ENCODE results near the gene TUT4. TPM values are rescaled to one million over a fixed set of nuclear protein-coding genes. Genes with fewer than 3 reads are reported as not detected.
A peak's percentile ranks its signal among the peaks of the same experiment; 100 is the strongest.

Gene TUT4
- total RNA-seq, 1 donor from 2014 or later = 139 TPM

DNA sequence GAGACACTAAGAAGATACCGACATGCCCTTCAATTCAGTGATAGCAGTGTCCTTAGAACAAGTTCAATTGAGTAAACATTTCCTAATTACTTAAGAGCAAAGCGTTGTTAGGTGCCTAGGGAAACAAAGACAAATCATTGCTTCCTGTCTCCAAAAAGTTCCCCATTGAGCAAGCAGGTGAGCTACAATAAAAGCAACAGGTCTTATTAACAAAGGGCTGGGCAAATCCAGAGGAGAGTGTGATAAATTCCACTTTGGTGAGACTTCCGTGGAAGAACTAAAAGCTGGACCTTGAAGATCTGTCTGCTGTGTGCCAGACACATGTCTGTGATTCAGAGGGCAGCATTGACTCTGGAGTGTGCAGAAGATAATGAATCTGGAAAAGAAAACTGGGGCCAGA, 1.9 kb upstream of the TUT4 start:
- Histone ChIP-seq H4K20me1 (ENCODE audit: low read depth) (peaks cover 29% of the 10 kb centered on the region), H3K4me2 (peak overlapping the region; percentile 95), H2AFZ (replicated peaks) (no peak overlapping the region), H3K27me3 (no peaks in the 10 kb centered on the region), H3K9ac (no peak overlapping the region), H3K4me3 (peak overlapping the region; percentile 67), H3K36me3 (no peaks in the 10 kb centered on the region), H3K9me3 (ENCODE audit: low read depth) (no peaks in the 10 kb centered on the region), H3K4me1 (peaks cover 28% of the 10 kb centered on the region), H3K79me2 (ENCODE audit: low read depth) (peaks cover 34% of the 10 kb centered on the region), H3F3A (ENCODE audit: low read depth) (peaks cover 31% of the 10 kb centered on the region), H3K27ac (no peak overlapping the region)
- Mint-ChIP-seq H3K4me3 (peak overlapping the region; percentile 89), H3K9me3 (no peaks in the 10 kb centered on the region), H3K4me1 (peaks cover 21% of the 10 kb centered on the region), H3K36me3 (no peaks in the 10 kb centered on the region), H3K27ac (peak overlapping the region; percentile 97), H3K27me3 (ENCODE audit: insufficient read depth, low read depth) (peaks cover 2% of the 10 kb centered on the region)
- peak; percentile 42 for DNase-seq (ENCODE audit: low spot score)
- TF ChIP-seq EZH2phosphoT487 (IDR thresholded peaks at IDR 0.05) = no peak
- TF ChIP-seq CTCF (IDR thresholded peaks at IDR 0.05) = no peak
- TF ChIP-seq EZH2 (IDR thresholded peaks at IDR 0.05) = no peak

GRCh38 chr1:52554267-52554640, 1.4 kb upstream of the TUT4 start:
- DNase-seq (ENCODE audit: low spot score) = peak; percentile 26
- peaks cover 2% of the 10 kb centered on the region for H3K27me3 Mint-ChIP-seq (ENCODE audit: insufficient read depth, low read depth)
- H3K9me3 Mint-ChIP-seq = no peaks in the 10 kb centered on the region
- H3K27ac Mint-ChIP-seq = peak overlapping the region; percentile 97
- Histone ChIP-seq H3K27ac (peak overlapping the region; percentile 94), H3K4me2 (peak overlapping the region; percentile 95), H3K4me3 (peak overlapping the region; percentile 67), H4K20me1 (ENCODE audit: low read depth) (peaks cover 34% of the 10 kb centered on the region), H3K9me3 (ENCODE audit: low read depth) (no peaks in the 10 kb centered on the region), H3K36me3 (no peaks in the 10 kb centered on the region), H3F3A (ENCODE audit: low read depth) (peaks cover 31% of the 10 kb centered on the region), H3K9ac (peak overlapping the region; percentile 63), H3K79me2 (ENCODE audit: low read depth) (peaks cover 39% of the 10 kb centered on the region), H3K4me1 (peaks cover 28% of the 10 kb centered on the region), H2AFZ (replicated peaks) (no peak overlapping the region), H3K27me3 (no peaks in the 10 kb centered on the region)
- peaks cover 21% of the 10 kb centered on the region for H3K4me1 Mint-ChIP-seq
- TF ChIP-seq CTCF (IDR thresholded peaks at IDR 0.05) (no peak), EZH2phosphoT487 (IDR thresholded peaks at IDR 0.05) (no peak), EZH2 (IDR thresholded peaks at IDR 0.05) (no peak)
- H3K36me3 Mint-ChIP-seq = peaks cover 2% of the 10 kb centered on the region
- peak overlapping the region; percentile 89 for H3K4me3 Mint-ChIP-seq

DNA sequence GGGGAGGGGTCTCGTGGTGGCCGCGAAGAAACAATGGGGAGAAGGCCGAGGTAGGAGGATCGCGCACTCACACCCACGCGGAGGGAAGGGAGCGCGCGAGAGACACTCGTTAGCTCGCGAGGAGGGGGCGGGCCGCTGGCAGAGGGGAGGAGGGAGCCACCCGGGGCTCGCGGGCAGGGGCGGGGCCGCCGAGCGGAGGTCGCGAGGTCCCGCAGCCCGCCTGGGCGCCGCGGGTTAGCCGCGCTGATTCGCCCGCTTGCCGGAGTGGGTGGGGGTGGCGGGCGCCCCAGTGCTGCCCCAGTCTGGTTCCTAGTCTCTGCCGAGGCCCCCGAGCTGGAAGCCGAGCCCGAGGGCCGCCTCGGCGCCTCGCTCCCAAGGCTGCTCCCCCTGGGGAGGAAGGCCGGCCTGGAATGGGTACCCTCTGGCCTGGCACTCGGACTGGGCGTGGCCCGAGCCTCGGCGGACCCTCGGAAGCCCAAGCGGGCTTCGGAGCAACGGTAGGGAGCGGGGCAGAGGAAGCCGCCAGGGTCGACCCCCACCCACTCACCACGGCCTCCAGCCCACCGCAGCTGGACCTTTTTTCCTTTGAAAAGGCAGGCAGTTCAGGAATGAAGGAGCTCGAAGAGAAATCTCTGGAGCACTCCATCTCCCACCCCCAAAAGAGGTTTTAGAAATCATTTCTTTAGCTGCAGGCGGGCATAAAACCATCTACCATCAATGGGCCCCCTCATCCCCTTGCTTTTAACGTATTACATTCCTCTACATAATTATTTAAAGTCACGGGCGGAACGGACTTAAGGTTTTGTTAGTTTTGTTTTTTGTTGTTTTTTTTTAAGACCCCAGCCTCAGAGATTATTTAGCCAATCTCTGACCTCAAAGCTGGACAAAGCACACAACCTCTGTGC, 722 bp upstream of the TUT4 start:
- peaks cover 31% of the 10 kb centered on the region for H3F3A ChIP-seq (ENCODE audit: low read depth)
- H3K9ac ChIP-seq = peak overlapping the region; percentile 63
- peak overlapping the region; percentile 95 for H3K4me2 ChIP-seq
- H4K20me1 ChIP-seq (ENCODE audit: low read depth) = peaks cover 41% of the 10 kb centered on the region
- no peaks in the 10 kb centered on the region for H3K9me3 ChIP-seq (ENCODE audit: low read depth)
- peak overlapping the region; percentile 97 for H3K27ac Mint-ChIP-seq
- H3K36me3 ChIP-seq = no peaks in the 10 kb centered on the region
- no peaks in the 10 kb centered on the region for H3K27me3 ChIP-seq
- peak overlapping the region; percentile 67 for H3K4me3 ChIP-seq
- H2AFZ ChIP-seq (replicated peaks) = peak overlapping the region; percentile 81
- H3K27ac ChIP-seq = peak overlapping the region; percentile 94
- peaks cover 2% of the 10 kb centered on the region for H3K9me3 Mint-ChIP-seq
- peaks cover 28% of the 10 kb centered on the region for H3K4me1 ChIP-seq
- peaks cover 21% of the 10 kb centered on the region for H3K4me1 Mint-ChIP-seq
- H3K36me3 Mint-ChIP-seq = peaks cover 4% of the 10 kb centered on the region
- peak overlapping the region; percentile 89 for H3K4me3 Mint-ChIP-seq
- no peak for TF ChIP-seq EZH2phosphoT487 (IDR thresholded peaks at IDR 0.05)
- no peak for TF ChIP-seq CTCF (IDR thresholded peaks at IDR 0.05)
- TF ChIP-seq EZH2 (IDR thresholded peaks at IDR 0.05) = no peak
- H3K79me2 ChIP-seq (ENCODE audit: low read depth) = peaks cover 46% of the 10 kb centered on the region
- peak; percentile 95 for DNase-seq (ENCODE audit: low spot score)
- peaks cover 2% of the 10 kb centered on the region for H3K27me3 Mint-ChIP-seq (ENCODE audit: insufficient read depth, low read depth)
